ENCODE results near the gene LUC7L3.

The LUC7L3 gene

GRCh38 chr17:50768346-50768761 lies 49.0 kb downstream of the LUC7L3 start:
- no peak for TF ChIP-seq CTCF (IDR thresholded peaks at IDR 0.05; ENCODE audit: control insufficient read depth, extremely low read depth, insufficient read depth)
- peak; percentile 61 for DNase-seq (ENCODE audit: low read depth)
- no peak overlapping the region for H3K4me3 ChIP-seq (ENCODE audit: low read depth, low read length)

GRCh38 chr17:50769884-50770283 lies 50.5 kb downstream of the LUC7L3 start:
- no peak for DNase-seq (ENCODE audit: low read depth)
- H3K4me3 ChIP-seq (ENCODE audit: low read depth, low read length) = no peak overlapping the region
- TF ChIP-seq CTCF (IDR thresholded peaks at IDR 0.05; ENCODE audit: control insufficient read depth, extremely low read depth, insufficient read depth) = no peak

GRCh38 chr17:50770346-50770745 lies 50.9 kb downstream of the LUC7L3 start:
- H3K4me3 ChIP-seq (ENCODE audit: low read depth, low read length) = no peak overlapping the region
- no peak for TF ChIP-seq CTCF (IDR thresholded peaks at IDR 0.05; ENCODE audit: control insufficient read depth, extremely low read depth, insufficient read depth)
- DNase-seq (ENCODE audit: low read depth) = no peak

DNA sequence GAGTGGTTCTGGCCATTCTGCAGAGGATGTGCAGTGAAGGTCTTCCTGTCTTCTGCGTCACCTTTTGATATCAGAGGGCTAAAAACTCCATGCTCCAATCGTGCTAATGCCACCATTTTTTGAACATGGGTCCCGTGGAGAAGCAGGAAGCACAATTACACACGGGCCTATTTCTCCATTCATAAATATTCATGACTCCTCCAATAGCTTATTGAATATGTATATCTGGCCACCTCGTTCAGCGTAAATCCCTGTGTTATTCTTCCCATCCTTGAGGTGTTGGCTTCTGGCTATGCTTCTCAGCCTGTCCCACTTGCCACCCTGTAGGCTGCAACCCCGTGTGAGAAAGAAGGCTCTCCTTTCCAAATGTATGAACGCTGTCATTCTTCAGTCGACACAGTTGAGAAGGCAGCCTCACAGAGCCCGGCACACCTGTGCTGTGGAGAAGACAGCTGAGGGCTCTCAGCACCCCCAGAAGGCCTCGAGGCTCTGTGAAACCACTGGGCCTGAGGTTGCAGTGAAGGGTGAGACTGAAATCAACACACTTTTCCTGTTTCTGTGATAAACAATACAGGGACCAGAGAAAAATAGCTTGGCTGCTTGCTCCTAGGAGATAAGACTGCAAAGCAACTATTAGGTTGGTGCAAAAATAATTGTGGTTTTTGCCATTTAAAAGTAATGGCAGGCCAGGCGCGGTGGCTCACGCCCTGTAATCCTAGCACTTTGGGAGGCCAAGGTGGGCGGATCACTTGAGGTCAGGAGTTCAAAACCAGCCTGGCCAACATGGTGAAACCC lies 52.8 kb downstream of the LUC7L3 start:
- no peak overlapping the region for H3K4me3 ChIP-seq (ENCODE audit: low read depth, low read length)
- DNase-seq (ENCODE audit: low read depth) = no peak
- no peak for TF ChIP-seq CTCF (IDR thresholded peaks at IDR 0.05; ENCODE audit: control insufficient read depth, extremely low read depth, insufficient read depth)

DNA sequence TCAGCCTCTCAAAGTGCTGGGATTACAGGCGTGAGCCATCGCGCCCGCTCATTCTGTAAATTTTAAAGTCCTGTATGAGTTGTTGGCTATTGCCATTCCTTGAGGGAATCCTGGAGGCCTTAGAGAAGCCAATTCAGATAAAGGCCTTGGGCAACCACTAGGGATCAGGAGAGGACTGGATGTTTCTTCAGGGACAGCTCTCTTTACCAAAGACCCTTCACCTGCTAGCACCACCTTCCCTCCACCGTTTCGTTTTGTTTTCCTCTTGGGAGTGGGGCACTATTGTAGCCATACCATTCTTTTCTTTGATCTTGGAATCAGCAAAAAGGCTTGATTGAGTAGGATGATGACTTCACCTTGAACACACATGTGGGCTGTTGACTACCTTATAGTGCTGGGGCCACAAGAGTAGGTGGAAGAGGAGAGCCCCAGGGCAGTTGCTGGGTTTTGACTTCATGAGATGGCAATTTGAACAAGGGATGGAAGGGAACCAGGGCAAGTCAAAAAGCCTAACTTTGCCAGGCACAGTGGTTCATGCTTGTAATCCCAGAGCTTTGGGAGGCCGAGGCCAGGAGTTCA lies 54.9 kb downstream of the LUC7L3 start:
- TF ChIP-seq CTCF (IDR thresholded peaks at IDR 0.05; ENCODE audit: control insufficient read depth, extremely low read depth, insufficient read depth) = no peak
- no peak for DNase-seq (ENCODE audit: low read depth)
- no peak overlapping the region for H3K4me3 ChIP-seq (ENCODE audit: low read depth, low read length)

DNA sequence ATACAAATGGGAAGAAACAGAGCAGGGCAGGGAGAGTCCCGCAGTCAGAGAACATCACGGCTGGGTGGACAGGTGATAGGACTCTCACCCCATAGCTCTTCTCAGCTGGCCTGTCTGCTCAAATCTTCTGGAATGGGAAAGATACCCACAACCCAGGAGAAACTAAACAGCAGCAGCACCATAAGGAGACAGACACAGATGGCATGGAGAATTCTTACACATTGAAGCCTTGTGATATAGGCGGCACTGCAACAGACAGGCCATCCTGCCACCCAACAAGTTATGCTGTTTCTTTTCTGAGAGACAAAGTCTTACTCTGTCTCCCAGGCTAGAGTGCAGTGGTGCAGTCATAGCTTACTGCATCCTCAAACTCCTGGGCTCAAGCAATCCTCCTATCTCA lies 56.5 kb downstream of the LUC7L3 start:
- DNase-seq (ENCODE audit: low read depth) = no peak
- no peak overlapping the region for H3K4me3 ChIP-seq (ENCODE audit: low read depth, low read length)
- TF ChIP-seq CTCF (IDR thresholded peaks at IDR 0.05; ENCODE audit: control insufficient read depth, extremely low read depth, insufficient read depth) = no peak

Data from LNCaP clone FGC (cell line).